Measurements from ENCODE around the gene ACOT7.

GRCh38 chr1:6281511-6282402 lies 111.8 kb downstream of the ACOT7 start:
- TF ChIP-seq, protein P1, sequence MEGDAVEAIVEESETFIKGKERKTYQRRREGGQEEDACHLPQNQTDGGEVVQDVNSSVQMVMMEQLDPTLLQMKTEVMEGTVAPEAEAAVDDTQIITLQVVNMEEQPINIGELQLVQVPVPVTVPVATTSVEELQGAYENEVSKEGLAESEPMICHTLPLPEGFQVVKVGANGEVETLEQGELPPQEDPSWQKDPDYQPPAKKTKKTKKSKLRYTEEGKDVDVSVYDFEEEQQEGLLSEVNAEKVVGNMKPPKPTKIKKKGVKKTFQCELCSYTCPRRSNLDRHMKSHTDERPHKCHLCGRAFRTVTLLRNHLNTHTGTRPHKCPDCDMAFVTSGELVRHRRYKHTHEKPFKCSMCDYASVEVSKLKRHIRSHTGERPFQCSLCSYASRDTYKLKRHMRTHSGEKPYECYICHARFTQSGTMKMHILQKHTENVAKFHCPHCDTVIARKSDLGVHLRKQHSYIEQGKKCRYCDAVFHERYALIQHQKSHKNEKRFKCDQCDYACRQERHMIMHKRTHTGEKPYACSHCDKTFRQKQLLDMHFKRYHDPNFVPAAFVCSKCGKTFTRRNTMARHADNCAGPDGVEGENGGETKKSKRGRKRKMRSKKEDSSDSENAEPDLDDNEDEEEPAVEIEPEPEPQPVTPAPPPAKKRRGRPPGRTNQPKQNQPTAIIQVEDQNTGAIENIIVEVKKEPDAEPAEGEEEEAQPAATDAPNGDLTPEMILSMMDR (IDR thresholded peaks at IDR 0.05; ENCODE audit: insufficient read depth, low read length, poor library complexity, severe bottlenecking): no peak
- TF ChIP-seq EZH2phosphoT487 (conservative IDR thresholded peaks at IDR 0.05; ENCODE audit: low read length): no peak

Measured in SU-DHL-6 (cell line).